ENCODE results near the gene PPBP.
"Not testable (repeated sequence)": the region's sequence is repeated elsewhere in the genome, so short reads cannot be mapped to it uniquely, and the experiment has no call there.

PPBP gene

DNA sequence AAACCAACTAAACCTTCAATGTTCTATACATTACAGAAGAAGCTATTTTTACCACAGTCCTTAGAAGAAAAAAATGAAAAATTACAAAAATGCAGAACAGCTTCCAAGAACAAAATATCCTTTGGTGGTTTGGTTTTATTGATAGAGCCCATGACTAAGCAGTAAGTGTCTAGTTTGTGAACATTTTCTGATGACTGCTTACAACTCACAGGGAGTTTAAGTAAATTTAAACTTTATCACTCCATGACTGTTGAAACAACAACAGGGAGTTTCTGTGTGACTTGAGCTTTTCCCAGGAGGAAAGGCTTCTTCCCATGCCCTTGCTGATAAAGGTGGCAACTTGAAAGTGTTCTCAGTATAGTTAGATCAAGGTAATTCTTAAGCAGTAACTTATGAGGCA lies 9.1 kb downstream of the PPBP start:
- Mint-ChIP-seq H3K36me3 (no peaks in the 10 kb centered on the region), H3K4me3 (no peak overlapping the region), H3K27ac (no peak overlapping the region), H3K27me3 (peaks cover 4% of the 10 kb centered on the region), H3K4me1 (no peaks in the 10 kb centered on the region), H3K9me3 (peaks cover 8% of the 10 kb centered on the region)

DNA sequence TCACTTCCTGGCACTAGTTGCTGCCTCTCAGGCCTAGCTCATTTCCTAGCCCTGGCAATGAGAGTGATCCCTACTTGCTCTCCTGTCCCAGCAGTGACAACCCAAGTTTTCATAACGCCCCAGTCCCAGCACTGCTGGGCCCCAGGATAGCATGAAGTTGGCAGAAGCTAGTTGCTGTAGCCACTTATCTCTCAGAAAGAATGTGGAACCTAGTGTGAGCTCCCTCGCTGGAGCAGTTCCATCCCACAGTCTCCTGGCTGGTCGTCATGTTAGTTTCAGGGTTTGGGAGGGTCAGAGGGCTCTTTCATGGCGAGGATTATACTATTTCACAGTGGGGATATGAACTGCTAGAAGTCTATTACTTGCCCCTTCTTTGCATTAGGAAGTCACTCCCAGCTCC lies 11.3 kb downstream of the PPBP start:
- H3K4me1 Mint-ChIP-seq: no peaks in the 10 kb centered on the region
- no peak overlapping the region for H3K27ac Mint-ChIP-seq
- H3K4me3 Mint-ChIP-seq: no peak overlapping the region
- no peaks in the 10 kb centered on the region for H3K36me3 Mint-ChIP-seq
- peaks cover 12% of the 10 kb centered on the region for H3K9me3 Mint-ChIP-seq
- H3K27me3 Mint-ChIP-seq: peaks cover 4% of the 10 kb centered on the region

DNA sequence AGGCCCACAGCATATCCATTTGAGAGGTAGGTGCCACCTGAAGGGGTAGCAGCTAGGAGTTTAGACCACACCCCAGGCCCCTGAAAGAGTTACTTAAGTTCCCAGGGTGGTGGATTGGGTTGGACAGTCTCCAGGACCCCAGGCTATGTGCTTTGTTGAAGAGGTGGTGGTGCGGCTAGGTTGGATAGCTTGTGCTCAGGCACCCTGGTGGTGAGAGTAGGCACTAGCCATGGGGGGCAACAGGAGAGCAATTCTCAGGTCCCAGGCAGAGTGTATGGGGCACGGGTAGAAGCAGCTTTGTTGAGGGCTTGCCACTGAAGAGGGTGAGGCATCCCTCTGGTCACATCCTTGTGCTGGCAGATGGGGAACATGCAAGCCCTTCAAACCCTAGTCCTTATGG lies 11.8 kb downstream of the PPBP start:
- peaks cover 16% of the 10 kb centered on the region for H3K9me3 Mint-ChIP-seq
- no peaks in the 10 kb centered on the region for H3K4me1 Mint-ChIP-seq
- no peak overlapping the region for H3K27ac Mint-ChIP-seq
- H3K36me3 Mint-ChIP-seq: no peaks in the 10 kb centered on the region
- peaks cover 3% of the 10 kb centered on the region for H3K27me3 Mint-ChIP-seq
- H3K4me3 Mint-ChIP-seq: no peak overlapping the region

DNA sequence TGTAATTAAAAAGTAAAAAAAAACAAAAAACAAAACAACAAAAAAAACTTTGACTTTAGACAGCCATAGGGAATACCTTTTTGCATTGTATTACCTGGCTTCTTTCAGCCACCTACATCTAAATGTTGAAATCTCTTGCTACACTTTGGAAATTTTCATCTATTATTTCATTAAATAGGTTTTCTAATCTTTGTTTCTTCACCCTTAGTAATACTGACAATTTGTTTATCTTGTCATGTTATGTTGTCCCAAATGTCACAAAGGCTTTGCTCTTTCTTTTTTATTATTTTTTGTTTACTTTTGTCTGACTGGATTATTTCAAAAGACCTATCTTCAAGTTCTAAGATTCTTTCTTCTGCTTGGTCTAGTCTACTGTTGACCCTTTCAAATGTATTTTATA lies 13.6 kb downstream of the PPBP start:
- H3K4me3 Mint-ChIP-seq: no peak overlapping the region
- peaks cover 16% of the 10 kb centered on the region for H3K9me3 Mint-ChIP-seq
- no peaks in the 10 kb centered on the region for H3K27me3 Mint-ChIP-seq
- H3K27ac Mint-ChIP-seq: no peak overlapping the region
- no peaks in the 10 kb centered on the region for H3K4me1 Mint-ChIP-seq
- H3K36me3 Mint-ChIP-seq: no peaks in the 10 kb centered on the region

DNA sequence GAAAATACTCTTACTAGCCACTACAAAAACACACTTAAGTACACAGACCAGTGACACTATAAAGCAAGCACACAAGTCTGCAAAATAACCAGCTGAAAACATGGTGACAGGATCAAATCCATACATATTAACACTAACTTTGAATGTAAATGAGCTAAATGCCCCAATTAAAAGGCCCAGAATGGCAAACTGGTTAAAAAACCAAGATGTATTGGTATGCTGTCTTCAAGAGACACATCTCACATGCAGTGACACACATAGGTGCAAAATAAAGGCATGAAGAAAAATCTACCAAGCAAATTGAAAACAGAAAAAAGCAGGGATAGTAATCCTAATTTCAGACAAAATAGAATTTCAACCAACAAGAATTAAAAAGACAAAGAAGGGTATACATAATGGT lies 17.0 kb downstream of the PPBP start:
- Mint-ChIP-seq H3K4me3 (no peak overlapping the region), H3K9me3 (peaks cover 8% of the 10 kb centered on the region), H3K27ac (no peak overlapping the region), H3K27me3 (no peaks in the 10 kb centered on the region), H3K36me3 (no peaks in the 10 kb centered on the region), H3K4me1 (no peaks in the 10 kb centered on the region)

DNA sequence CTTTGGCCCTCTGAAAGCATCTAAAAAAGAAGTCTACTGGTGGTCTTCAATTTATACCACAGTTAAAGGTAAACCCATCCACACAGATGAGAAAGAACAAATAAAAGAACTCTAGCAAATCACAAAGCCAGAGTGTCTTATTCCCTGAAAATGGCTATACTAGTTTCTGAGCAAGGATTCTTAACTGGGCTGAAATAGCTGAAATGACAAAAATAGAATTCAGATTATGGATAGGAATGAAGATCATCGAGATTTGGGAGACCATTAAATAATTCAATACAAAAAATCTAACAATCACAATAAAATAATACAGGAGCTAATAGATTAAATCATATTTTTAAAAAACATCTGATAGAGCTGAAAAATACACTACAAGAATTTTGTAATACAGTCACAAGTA lies 18.0 kb downstream of the PPBP start:
- Mint-ChIP-seq H3K4me1 (no peaks in the 10 kb centered on the region), H3K4me3 (no peak overlapping the region), H3K27ac (no peak overlapping the region)

DNA sequence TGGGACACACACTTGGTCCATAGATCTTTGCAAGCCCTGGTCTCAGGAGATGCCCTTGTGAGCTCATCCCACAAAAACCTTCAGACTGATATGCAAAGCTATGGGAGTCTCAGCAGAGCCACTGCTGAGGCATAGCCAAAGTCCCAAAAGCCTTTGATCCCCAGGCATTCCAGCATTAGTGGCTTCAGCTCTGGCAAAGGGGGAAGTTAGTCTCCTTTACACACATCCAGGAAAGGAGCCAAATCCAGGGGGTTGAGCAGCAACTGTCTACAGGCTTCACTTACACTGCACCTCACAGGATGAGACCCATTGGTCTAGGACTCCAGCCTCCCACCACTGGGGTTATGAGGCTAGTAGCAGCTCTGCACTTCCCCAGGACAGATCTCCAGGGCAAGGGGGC lies 20.1 kb downstream of the PPBP start:
- Mint-ChIP-seq H3K4me1 (no peaks in the 10 kb centered on the region), H3K27ac (no peak overlapping the region), H3K9me3 (peaks cover 8% of the 10 kb centered on the region), H3K36me3 (no peaks in the 10 kb centered on the region), H3K4me3 (no peak overlapping the region), H3K27me3 (no peaks in the 10 kb centered on the region)

More for the DNA sequence above, 18.0 kb downstream of the PPBP start:
- Mint-ChIP-seq H3K9me3 (peaks cover 8% of the 10 kb centered on the region), H3K36me3 (no peaks in the 10 kb centered on the region), H3K27me3 (no peaks in the 10 kb centered on the region)

DNA sequence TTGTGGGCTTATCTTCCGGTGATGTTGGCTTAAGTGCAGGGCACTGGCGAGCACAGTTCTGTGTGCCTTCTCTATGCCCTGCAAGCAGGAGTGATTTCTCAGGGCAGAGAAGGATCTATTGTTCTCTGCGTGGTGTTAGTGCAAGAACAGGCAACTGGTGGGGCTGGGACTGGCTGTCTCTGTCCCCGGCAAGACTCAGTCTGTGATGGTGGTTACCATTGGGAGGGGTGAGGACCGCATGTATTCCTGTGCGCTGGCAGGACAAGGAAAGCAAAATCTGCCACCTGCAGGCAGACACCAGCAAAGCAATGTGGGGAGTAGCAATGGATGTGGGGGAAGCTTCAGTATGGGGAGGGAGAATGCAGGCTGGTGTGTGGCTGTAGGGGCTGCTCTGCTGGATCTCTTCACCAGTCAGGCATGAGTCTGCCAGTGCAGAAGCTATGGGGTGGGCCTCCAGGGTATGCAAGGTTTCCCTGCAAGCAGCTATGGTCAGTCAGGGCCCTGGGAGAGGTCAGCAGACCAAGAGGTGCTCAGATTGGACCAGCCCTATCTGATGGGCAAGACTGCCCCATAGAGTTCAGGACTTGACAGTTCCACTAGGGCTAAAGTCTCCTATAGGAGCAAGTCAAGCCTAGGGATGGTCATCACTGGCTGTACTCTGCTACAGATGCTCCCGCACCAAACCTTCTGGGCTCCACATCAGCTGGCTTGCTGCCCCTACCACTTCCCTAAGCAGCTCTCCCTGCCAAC lies 23.0 kb downstream of the PPBP start:
- H3K27me3 Mint-ChIP-seq: no peaks in the 10 kb centered on the region
- H3K36me3 Mint-ChIP-seq: no peaks in the 10 kb centered on the region
- no peak overlapping the region for H3K4me3 Mint-ChIP-seq
- peaks cover 8% of the 10 kb centered on the region for H3K9me3 Mint-ChIP-seq
- no peak overlapping the region for H3K27ac Mint-ChIP-seq
- no peaks in the 10 kb centered on the region for H3K4me1 Mint-ChIP-seq

DNA sequence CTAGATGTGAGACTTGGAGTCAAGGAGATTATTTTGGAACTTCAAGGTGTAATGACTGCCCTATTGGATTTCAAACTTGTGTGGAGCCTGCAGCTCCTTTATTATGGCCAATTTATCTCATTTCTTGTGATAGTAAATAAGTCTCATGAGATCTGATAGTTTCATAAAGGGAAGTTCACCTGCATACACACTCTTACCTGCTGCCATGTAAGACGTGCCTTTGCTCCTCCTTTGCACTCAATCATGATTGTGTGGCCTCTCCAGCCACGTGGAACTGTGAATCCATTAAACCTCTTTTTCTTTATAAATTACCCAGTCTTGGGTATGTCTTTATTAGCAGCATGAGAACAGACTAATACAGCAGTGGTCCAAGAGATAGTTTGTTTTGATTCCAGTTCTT lies 25.3 kb downstream of the PPBP start:
- Mint-ChIP-seq H3K27me3 (no peaks in the 10 kb centered on the region), H3K36me3 (no peaks in the 10 kb centered on the region), H3K4me3 (no peak overlapping the region), H3K4me1 (no peaks in the 10 kb centered on the region), H3K27ac (no peak overlapping the region), H3K9me3 (peaks cover 10% of the 10 kb centered on the region)

DNA sequence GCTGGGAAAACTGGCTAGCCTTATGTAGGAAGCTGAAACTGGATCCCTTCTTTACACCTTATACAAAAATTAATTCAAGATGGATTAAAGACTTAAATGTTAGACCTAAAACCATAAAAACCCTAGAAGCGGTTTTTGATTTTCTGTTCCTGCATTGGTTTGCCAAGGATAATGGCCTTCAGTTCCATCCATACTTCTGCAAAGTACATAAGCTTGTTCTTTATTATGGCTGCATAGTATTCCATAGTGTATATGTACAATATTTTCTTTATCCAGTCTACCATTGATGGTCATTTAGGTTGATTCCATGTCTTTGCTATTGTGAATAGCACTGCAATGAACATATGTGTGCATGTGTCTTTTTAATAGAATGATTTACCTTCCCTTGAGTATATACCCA lies 28.9 kb downstream of the PPBP start:
- not testable (repeated sequence) for H3K4me1 Mint-ChIP-seq, H3K4me3 Mint-ChIP-seq, H3K27ac Mint-ChIP-seq, H3K27me3 Mint-ChIP-seq, H3K36me3 Mint-ChIP-seq
- H3K9me3 Mint-ChIP-seq: peaks cover 10% of the 10 kb centered on the region

DNA sequence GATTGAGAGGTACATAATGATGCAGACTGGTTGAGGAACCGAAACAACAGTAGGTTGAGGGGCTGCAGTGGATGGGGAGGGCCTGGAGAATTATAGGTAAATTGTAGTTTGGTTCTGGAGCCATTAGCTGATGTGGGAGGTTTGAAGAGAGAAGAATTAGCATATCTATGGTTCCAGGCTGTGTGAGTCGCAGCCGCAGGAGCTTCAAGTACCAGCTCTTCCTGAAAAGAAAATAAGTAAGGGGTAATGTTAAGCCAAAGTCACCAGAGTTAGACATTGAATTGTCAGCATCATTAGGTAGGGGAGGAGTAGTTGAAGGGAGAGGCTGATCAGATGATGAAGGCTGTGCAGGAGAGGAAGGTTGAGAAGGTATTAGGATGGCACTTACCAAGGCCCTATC lies 35.6 kb downstream of the PPBP start:
- Mint-ChIP-seq H3K9me3 (no peaks in the 10 kb centered on the region), H3K36me3 (peaks cover 2% of the 10 kb centered on the region), H3K27me3 (peaks cover 1% of the 10 kb centered on the region), H3K27ac (no peak overlapping the region), H3K4me3 (no peak overlapping the region), H3K4me1 (no peaks in the 10 kb centered on the region)

DNA sequence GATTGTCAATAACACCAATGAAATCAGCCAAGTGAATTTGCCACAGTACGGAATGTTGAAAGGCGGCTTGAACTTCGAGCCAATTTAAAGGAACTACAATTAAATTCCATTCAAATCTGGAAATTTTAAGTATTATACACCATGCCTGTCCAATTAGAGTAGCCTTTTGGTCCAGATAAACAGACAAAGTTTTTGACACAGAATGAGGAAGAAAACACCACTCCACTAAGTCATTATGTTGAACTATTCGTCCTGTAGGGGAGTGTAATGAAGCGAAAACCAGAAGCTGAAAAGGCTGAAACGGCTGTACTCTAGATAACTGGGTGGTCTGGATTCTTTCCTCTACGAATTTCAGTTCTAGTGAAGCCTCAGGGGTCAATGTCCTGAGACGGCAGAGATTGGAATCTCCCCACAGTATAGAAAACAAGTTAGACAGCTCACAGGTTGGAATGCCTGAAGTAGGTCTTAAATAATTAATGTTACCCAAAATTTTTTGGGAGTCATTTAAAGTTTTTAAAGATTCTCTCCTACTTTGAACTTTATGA lies 37.5 kb downstream of the PPBP start:
- H3K9me3 Mint-ChIP-seq, H3K36me3 Mint-ChIP-seq, H3K4me3 Mint-ChIP-seq, H3K27ac Mint-ChIP-seq, H3K4me1 Mint-ChIP-seq: not testable (repeated sequence)
- peaks cover 10% of the 10 kb centered on the region for H3K27me3 Mint-ChIP-seq

DNA sequence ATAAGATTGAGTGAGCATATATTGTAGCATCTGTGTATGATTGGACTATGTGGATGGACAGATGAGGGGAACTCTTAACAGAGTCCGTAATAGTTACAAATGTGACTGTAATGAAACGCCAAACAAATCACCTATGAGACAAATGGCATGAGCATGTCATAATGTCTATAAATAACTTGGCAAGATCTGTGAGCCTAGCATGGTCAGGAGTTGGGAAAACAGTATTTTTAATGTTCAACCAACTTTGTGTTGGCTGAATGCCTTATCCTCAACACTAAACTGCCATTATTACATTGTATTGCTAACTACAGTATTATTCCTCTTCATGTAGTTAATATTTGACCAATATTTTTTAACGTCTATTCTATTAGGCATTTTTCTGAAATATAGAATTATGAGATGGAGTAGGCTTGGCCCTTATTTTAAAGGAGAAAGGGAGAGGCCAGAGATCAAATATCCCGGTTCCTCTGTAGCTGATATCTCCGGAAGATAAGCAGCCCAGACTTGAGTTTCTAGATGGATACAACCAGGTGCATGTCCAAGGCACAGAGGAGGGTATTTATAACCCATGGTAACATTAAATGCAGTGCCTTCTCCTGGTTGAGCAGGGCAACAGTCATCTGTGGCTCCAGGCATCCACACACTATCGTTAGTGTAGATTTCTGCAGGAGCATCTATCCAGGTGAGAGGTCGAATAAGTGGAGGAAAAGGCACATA lies 38.8 kb downstream of the PPBP start:
- Mint-ChIP-seq H3K4me1 (no peaks in the 10 kb centered on the region), H3K27me3 (peaks cover 20% of the 10 kb centered on the region), H3K36me3 (no peaks in the 10 kb centered on the region), H3K9me3 (no peaks in the 10 kb centered on the region), H3K27ac (no peak overlapping the region), H3K4me3 (no peak overlapping the region)

DNA sequence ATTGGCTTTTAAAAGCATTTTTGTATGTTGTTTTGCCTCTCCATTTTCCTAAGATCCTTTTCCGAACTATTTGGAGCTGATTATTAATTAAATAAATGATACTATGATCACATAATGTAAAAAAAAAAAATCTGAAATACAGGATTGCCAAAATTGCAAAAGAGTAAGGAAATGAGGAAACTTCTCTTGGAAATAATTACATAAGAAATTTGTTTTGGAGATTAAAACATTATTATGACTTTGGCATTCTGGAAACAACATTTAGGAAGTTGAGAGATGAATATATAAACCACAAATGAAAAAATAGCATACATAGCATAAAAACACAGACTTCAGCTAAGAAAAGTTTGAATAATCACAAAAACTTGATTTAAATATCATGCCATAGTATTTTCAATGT lies 39.7 kb downstream of the PPBP start:
- Mint-ChIP-seq H3K4me3 (no peak overlapping the region), H3K36me3 (no peaks in the 10 kb centered on the region), H3K27ac (no peak overlapping the region), H3K4me1 (no peaks in the 10 kb centered on the region), H3K27me3 (peaks cover 24% of the 10 kb centered on the region), H3K9me3 (no peaks in the 10 kb centered on the region)

DNA sequence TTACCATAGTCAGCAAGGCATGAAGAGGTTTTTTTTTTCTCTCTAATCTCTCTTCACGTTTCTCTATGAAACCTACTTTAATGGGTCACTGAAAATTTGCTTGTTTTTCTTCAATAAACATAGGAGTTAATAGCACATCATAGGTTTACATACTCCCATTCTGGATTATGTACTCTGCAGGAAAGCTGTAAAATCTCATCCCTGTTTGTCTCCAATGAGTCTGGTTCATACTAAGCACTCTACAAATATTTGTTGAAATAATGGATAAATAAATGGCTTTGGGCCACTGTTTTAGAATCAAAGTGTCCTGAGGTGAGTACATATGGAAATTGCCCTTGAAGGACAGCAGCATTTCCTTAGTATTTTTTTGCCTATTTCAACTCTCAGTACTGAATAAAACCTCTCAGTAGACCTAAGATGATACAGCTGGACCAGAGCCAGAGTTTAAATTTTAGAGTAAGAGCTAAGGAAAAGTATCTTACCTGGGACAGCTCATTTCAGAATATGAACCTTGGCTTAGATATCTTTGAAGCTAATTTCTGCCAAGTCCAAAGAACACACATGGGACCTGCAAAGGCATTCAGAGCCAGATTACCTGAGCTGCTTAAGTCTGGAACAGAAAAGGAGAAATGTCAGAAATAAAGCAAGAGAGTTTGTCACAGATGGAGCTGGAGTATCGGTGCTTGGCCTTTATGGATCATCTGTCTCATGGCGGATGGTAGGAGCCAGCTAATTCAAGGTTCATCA lies 40.6 kb downstream of the PPBP start:
- Mint-ChIP-seq H3K27me3 (peaks cover 26% of the 10 kb centered on the region), H3K4me1 (no peaks in the 10 kb centered on the region), H3K9me3 (no peaks in the 10 kb centered on the region)

More for the DNA sequence above, 40.6 kb downstream of the PPBP start:
- H3K4me3 Mint-ChIP-seq: no peak overlapping the region
- no peaks in the 10 kb centered on the region for H3K36me3 Mint-ChIP-seq
- H3K27ac Mint-ChIP-seq: no peak overlapping the region
